HG02981 (cell line): ENCODE measurements around the gene NUDT2.
"Not testable (repeated sequence)": the region's sequence is repeated elsewhere in the genome, so short reads cannot be mapped to it uniquely, and the experiment has no call there.

ENCODE experiments used
- ATAC-seq: cut with Tn5 transposase; IDR thresholded peaks from one replicate; pipeline ENCODE4 v1.9.1; 2021; ENCODE audit warnings: mild to moderate bottlenecking, moderate library complexity; ENCODE audit not compliant: unreplicated experiment

NUDT2 gene

DNA sequence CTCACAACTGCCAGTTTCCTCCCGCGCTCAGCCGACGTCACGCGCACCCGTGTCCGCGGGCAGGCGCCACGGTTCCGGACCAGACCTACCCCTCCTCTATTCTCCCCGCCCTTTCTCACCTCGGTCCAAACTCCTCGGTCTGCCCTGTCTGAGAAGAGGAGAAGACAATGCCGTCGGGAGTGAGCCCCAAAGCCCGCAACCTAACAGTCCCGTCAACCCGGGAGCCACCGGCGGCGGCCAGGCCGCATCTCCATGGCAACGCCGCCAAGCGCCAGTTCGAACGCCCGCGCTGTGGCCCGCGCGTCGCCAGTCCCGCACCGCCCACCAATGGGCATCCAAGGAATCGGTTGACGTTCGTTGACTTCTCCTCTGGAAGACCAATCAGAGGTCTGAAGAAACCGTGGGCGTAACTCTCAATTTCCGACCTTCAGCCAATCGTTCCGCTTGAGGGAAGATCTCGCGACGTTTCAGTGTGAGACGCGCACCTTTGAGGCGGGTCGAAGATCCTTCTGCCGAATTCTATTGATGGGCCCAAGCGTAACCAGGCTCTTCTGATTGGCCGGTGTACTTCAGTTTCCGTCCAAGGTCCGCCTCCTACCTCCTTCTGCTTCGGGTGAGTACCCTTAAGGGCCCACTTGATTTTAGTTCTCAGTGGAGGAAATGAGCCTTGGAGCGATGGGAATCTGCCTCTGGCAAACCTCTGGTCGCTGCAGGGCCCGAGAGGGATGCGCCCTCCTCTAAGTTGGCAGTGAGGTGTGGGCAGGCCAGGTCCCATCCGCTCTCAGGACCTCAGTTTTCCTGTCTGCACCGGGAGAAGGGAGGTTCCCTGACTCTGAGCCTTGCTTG lies at the start of gene NUDT2, which contains the start of gene KIF24:
Gene NUDT2, plus strand, starts transcription at position 583 of the 846 bp plus-strand sequence. CDS start 9,471 bp downstream, outside the sequence.
Gene KIF24, minus strand, starts transcription at position 282 of the 846 bp plus-strand sequence. CDS start 17,922 bp downstream, outside the sequence.
- peak; percentile 95 for ATAC-seq

DNA sequence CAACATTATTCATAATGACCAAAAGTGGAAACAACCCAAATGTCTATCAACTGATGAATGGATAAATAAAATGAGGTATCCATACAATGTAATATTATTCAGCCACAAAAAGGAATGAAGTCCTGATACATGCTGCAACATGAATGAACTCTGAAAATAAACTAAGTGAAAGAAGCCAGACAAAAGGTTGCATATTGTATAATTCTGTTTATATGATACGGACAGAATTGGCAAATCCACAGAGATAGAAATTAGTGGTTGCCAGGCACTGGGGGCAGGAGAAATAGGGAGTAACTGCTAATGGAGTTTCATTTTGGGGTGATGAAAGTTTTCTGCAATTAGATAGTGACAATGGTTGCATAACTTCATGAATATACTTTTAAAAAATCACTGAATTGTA lies 47.3 kb upstream of the NUDT2 start:
- no peak for ATAC-seq

DNA sequence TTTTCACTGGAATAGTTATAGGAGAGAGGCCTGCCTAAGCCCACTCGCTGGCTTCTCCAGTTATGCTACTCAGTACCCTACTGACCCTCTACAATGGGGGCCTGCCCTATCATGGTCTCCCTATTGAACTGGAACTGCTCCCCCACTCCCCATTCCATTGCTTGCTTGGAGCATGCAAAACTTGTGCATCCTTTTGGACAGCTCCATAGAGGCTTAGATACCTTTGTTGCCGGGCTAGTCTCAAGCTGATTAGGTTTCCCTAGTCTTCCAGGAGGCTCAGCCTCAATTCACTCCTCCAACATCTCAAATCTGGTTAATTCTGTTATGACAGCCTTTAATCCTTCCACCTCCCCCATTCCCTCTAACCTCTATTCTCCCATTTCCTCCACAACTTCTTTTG lies 40.2 kb upstream of the NUDT2 start:
- ATAC-seq, result no peak

DNA sequence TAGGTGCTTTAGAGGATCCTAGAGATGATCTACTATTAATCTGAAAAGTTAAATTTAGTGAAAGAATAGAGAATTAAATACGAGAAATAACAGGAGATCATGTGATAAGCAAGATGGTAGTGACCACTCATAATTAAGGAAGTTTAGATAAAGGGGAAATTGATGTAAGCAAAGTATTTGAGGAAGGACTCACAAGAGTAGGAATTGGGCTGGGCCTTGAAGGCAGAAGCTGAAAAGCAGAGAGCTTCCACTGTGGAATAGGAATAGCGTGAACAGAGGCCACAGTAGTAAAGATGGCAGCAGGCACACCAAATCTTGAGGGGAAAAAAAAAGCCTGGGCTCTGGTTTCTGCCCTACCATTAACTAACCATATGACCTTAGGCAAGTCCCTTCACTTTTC lies 38.3 kb upstream of the NUDT2 start:
- no peak for ATAC-seq

DNA sequence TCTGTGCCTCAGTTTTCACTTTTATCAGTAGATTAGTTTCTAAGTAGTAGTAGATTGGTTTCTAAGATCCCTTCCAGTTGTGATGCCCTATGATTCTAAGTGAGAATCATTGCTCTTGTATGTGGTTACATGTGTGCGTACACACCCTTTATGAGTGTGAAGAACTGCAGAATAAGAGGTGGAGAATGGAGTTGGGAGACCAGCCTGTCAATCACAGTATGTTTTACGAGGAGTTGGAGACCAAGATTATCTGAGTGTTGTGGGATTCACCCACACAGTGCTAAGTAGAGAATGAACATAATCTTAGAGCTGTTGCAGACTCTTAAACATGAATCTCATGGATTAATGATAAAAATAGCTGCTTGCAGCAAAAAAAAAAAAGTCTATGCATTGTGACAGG lies 37.9 kb upstream of the NUDT2 start:
- ATAC-seq, result no peak

DNA sequence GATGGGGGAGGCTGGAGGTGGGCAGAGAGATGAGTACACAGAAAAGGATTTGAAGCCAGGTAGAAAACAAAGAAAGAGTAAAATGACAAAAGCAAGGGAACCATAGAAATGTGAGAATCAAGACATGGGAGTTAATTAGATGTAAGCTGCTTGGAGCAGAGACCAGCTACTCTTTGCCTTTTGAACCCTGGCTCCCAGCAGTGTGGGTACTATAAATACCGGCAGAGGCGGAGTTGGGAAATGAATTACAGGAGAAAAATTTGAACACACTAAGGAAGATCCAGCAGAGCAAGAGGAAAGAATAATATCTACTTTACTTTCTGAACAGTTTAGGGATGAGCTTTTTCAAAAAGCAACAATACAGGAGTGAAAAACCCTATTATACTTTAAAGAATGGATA lies 36.8 kb upstream of the NUDT2 start:
- no peak for ATAC-seq

DNA sequence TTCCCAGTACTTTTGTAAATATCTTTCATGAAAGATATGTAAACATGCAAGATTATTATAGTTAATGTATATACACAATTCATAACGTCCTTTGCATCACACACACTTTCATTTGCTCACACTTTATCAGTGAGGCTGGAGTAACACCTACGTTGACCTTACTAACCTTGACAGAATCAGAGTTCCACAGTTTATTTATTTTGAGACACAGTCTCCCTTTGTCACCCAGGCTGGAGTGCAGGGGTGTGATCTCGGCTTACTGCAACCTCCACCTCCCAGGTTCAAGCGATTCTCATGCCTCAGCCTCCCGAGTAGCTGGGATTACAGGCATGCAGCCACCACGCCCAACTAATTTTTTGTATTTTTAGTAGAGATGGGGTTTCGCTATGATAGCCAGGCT lies 28.3 kb upstream of the NUDT2 start:
- not testable (repeated sequence) for ATAC-seq

DNA sequence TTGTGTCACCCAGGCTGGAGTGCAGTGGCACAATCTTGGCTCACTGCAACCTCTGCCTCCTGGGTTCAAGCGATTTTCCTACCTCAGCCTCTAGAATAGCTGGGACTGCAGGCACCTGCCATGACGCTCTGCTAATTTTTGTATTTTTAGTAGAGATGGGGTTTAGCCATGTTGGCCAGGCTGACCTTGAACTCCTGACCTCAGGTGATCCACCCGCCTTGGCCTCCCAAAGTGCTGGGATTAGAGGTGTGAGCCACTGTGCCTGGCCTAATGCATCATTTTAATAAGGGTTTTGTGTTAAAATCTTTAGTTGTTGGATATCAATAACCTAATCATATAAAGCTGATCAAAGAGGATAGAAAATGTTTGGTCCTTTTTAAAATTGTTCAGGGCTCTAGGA lies 21.1 kb upstream of the NUDT2 start:
- not testable (repeated sequence) for ATAC-seq

DNA sequence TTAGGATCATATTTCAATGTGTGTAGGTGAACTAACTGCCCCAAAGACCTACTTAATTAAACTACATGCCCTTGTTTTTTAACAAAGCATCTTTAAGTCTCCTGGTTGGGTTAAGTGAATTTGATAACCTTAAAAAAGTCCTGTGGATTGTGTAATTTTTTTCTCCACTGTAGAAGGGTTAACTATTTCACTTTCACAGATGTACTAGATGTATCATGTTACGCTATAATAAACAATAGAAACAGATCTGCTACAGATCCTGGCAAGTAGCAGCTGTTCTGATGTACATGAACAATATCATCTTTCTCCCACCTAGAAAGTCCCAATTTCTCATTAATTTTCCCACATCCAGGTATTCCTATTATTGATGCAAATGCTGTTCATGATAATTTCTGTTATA lies 19.2 kb upstream of the NUDT2 start:
- ATAC-seq, result no peak

DNA sequence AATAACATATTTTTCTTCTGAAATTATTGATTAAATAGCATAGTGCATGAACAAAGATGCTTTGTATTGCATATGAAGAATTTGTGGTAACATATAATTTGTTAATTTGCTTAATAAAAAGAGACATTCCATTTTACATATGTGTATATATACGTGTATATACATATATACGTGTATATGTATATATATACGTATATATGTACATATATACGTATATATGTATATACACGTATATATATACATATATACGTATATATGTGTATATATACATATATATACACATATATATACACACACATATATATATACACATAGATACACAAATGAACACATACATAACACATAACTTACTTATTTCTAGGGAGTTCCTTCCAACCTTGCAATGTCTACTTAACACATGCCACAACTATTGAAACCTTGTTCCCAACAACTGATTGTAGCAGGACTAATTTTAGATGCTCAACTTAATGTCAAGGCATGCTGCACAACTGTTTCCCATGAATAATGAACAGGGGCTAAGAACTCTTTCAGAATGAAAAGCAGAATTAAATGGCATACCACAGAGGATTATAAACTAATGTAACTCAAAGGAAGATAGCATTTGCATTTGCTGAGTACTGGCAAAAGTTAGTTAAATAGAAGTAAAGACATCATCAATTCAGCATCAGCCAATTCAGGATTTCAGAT lies 17.7 kb upstream of the NUDT2 start:
- no peak for ATAC-seq

DNA sequence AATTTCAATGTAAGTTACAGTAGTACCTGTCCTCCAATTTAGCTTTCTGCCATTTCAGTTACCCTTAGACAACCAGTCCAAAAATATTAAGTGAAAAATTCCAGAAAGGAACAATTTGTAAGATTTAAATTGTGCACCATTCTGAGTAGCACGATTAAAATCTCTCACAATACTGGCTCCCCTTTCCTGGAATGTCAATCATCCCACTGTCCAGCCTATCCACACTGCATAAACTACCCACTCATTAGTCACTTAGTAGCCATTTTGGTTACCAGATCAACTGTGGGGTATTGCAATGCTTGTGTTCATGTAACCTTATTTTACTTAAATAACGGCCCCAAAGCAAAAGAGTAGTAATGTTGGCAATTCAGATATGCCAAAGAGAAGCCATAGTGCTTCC lies 11.9 kb upstream of the NUDT2 start:
- no peak for ATAC-seq

DNA sequence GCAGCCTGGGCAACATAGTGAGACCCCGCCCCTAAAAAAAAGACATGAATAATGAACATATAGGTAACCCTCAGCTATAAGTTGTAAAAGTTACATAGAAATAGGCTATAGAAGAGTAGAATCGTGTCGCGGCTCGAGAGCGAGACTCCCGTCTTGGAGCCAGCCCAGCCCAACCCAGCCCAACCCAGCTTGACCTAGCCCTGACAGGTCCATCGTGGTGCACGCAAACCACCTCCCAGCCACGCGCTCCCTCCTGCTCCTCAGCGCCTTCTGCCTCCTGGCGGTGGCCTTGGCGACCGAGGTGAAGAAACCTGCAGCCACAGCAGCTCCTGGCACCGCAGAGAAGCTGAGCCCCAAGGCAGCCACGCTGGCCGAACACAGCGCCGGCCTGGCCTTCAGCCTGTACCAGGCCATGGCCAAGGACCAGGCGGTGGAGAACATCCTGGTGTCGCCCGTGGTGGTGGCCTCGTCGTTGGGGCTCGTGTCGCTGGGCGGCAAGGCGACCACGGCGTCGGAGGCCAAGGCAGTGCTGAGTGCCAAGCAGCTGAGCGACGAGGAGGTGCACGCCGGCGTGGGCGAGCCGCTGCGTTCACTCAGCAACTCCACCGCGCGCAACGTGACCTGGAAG lies 11.1 kb upstream of the NUDT2 start:
- ATAC-seq, result no peak

DNA sequence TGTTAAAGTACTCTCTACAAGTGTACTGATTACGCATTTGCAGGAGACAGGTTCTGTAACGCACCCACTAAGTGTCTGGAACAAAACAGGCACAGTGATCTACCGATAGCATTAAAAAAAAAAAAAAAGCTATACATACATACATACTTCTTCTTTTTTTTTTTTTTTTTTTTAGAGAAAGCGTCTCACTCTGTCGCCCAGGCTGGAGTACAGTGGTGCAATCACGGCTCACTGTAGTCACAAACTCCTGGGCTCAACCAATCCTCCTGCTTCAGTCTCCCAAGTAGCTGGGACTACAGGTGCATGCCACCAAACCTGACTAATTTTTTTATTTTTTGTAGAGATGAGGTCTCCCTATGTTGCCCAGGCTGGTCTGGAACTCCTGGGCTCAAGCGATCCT lies 7.9 kb upstream of the NUDT2 start:
- no peak for ATAC-seq

DNA sequence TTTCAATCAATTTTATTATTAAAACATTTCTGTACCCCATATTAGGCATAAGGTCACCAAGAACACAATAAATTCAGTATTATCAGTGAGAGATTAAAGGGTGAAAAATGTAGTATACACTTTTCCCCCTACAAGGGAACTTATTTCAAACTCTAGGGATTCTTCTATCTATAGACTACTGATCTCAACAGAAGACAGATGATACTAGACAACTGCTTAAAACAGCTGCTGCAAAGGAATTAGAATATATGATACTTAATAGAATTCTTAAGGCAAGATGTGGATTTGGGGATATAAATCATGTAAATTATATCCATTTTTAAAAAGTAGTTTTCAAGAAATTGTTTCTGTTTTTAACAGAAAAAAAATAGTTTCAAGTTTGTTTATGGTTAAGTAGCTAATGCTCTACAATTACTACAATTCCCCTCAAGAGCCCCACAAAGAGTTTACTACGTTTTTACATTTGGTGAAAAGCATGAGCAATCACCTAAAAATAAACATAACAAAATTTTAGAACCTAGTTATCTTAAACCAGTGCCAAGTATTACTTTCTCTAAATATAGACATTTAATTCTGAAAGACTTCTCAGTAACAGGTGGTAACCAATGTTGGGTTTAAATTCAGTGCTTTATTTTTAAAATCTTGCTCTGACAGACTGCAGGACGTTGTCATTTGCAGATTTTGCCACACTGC lies 6.3 kb upstream of the NUDT2 start:
- ATAC-seq, result no peak

DNA sequence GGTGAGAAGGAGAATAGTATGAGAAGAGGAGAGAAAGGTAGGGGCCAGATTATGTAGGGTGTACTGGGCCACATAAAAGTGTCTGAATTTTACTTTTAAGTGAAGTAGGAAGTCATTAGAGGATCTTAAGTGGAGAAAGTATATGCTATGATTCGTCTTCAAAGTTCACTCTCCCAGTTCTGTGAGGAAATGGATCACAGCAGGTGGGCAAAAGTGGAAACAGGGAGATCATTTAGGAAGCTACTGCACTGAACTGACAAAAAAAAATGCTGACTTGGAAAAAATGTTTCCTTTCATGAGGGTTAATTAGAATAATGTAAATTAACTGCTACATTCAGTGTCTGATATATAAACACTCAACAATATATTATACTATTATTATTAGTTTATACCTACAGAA lies 2.7 kb upstream of the NUDT2 start:
- ATAC-seq, result no peak

DNA sequence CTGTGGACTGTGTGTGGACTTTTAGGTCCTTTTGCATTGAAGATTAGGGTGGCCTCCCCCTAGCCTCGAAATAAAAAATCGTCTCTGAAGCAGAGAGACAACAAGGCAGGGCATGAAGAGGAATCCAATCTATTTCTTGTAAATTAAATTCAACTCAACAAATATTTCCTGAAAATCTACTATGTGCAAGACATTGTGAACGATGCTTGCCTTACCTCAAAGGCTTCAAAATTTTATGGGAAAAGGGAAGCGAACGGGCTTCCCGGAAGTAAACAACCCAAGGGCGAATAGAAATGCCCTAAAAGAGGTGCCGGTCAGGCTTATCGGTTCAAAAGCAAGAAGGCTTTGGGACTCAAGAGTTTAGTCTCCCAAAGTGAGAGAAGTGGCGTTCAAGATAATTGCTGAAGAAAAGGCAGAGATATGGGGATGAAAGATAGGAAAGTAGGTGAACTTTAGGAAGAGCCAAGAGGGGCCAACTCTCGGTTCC lies 826 bp upstream of the NUDT2 start:
- no peak for ATAC-seq

DNA sequence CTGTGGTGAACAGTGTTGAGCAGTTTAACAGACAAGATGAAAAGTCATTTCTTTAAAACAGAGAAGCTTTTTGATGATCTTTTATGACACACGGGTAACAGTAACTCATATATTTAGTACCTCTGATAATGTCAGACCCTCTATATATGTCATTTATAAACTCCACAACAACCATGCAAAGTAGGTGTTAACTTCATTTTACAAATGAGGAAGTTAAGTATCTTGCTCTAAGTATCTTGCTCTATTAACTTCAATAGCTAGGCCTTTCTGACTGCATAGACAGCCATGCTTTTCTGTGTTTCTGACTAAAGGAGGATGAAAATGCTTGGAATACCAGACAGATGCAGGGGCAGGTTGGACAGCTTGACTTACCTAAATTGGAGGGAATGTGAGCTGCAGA lies 1.8 kb downstream of the NUDT2 start:
- ATAC-seq, result no peak

DNA sequence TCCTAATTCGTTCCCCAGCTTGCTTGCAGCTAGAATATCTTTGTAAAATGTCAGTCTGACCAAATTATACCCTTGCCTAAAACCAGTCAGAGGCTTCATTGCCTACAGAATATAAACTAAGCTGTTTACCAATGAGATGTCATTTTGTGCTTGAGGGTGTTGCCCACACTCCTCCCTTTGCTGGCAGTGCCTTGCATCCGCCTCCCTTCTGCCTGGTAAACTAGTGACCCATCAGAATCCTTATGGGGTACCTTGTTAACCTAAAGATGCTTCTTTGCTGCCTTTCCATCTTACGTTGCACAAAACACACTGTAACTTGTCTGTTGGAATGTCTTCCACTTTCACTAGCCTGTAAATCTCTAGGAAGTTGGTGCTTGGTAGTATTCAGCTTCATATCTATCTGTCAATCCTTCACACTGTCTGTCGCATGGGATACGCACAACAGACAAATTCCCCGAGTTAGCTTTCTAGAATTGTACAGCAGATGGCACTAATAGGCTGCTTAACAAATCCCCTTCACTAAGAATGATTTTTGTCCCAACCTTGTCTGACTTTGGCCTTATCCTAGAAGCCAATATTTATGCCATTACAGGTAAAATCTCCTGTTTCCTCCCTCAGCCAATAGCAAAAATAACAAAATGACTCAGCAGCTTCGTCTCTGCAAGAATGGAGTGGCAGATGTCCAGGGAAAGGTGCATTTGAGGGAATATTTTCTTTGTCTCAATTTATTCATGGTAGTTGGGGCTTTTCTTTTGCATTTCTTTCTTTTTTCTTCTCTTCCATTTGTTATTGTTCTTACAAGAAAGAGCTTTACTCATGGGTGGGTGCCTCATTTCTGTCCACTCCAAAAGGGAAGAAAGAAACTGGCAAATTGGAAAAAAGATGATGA lies 3.0 kb downstream of the NUDT2 start:
- no peak for ATAC-seq

DNA sequence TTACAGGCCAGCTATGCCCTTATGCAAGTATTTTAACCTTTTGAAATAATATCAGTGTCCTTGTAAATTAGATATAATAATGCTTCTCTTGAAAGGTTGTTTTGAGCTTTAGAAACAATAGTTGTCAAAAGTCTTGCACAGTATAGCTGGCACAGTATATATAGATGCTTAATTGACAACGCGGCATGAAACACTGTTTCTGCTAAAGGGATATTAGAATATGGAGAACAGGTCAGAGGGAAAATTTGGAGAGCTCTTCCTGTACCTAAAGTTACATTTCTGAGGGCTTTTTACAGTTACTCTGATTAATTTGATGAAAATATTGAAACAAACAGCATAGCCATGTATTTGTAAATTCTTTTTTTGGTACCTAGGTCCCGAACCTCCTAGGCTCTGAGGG lies 4.5 kb downstream of the NUDT2 start:
- ATAC-seq, result no peak

DNA sequence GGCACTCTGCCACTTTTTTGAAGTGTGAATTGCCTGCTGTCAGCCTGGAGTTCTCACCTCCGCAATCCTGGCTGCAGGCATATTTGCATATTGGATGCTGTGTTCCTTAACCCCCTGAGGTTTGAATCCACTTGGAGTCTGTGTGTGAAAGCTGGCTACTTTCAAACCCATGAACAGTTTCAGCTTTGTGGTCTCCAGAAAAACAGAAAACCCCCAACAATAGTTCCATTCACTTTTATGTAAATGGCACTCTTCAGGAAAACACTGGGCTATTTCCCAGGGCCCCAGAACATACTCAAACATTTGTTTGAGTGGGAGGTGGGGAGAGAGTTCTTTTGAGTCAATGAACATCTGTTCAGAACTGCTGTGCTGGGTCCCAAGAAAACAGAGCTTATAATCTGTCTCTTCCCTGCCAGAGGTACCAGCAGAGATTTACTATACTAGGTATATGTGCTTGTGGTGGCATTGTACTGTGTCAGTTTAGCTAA lies 5.0 kb downstream of the NUDT2 start:
- no peak for ATAC-seq
